Ishikawa (cell line): ENCODE data around the gene NPLOC4.

Experiments
- CEBPB ChIP-seq: IDR thresholded peaks from 2 replicates; pipeline ENCODE4 v1.6.1; 2012
- CREB1 ChIP-seq: IDR thresholded peaks from 2 replicates; pipeline ENCODE4 v1.6.1; 2012; ENCODE audit warnings: low read depth
- EGR1 ChIP-seq: IDR thresholded peaks from 2 replicates; pipeline ENCODE4 v1.6.1; 2012
- EP300 ChIP-seq: IDR thresholded peaks from 2 replicates; pipeline ENCODE4 v1.6.1; 2012; ENCODE audit warnings: borderline replicate concordance
- FOXM1 ChIP-seq: IDR thresholded peaks from 2 replicates; pipeline ENCODE4 v1.6.1; 2012; ENCODE audit warnings: low read depth, borderline replicate concordance
- NFIC ChIP-seq: IDR thresholded peaks from 2 replicates; pipeline ENCODE4 v1.6.1; 2012
- RAD21 ChIP-seq: IDR thresholded peaks from 2 replicates; pipeline ENCODE4 v1.6.1; 2012; ENCODE audit warnings: low read depth
- TAF1 ChIP-seq: IDR thresholded peaks from 2 replicates; pipeline ENCODE4 v1.6.1; 2012; ENCODE audit warnings: low read depth, mild to moderate bottlenecking
- TCF12 ChIP-seq: IDR thresholded peaks from 2 replicates; pipeline ENCODE4 v1.6.1; 2012; ENCODE audit warnings: low read depth
- TEAD4 ChIP-seq: IDR thresholded peaks from 2 replicates; pipeline ENCODE4 v1.6.1; 2012
- YY1 ChIP-seq: IDR thresholded peaks from 2 replicates; pipeline ENCODE4 v1.6.1; 2012; ENCODE audit warnings: low read depth
- ZBTB7A ChIP-seq: IDR thresholded peaks from 2 replicates; pipeline ENCODE4 v1.6.1; 2012; ENCODE audit warnings: low read depth
- TF ChIP-seq, protein P1 (sequence below): IDR thresholded peaks from 2 replicates; pipeline ENCODE4 v1.6.1; 2012
- TF ChIP-seq, protein P2 (sequence below): IDR thresholded peaks from 2 replicates; pipeline ENCODE4 v1.6.1; 2012; ENCODE audit warnings: low read depth, mild to moderate bottlenecking
- TF ChIP-seq, protein P3 (sequence below): IDR thresholded peaks from 2 replicates; pipeline ENCODE4 v1.6.1; 2012

The NPLOC4 gene

DNA sequence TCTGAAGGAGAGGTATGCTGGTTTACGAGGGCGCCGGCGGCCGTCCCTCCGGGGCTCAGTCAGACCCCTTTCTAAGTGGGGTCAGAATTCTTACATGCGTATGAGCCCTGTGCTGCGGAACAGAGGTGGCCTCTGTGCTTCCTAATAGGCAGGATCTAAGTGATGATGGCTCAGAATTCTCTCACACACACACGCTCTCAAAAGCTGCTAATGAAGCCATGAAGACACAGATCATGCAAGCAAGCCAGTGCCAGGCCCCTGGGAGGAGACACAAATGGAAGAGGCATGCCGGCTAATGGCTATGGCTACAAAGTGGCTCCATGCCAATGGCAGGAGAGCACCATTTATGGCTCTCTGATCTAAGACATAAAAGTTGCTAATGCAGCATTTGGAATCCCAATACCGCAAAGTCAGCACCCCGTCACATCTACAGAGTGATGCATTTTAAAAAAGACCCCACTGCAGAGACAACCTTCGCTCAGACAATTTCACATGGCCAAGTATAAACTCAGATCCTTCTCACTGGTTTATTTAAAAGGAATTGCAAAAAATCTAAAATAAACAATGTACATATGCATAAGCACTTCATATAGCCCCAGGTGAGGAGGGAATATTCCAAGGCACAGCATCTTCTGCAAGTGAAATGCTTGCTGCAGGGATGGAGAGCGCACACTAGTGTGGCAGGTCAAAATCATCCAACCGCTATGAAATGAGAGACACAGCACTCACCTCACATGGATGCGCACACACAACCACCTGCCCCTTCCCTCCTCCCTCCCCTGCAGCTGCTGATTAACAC is 24.5 kb downstream of the NPLOC4 start:
- no peak for TF ChIP-seq CEBPB
- no peak for TF ChIP-seq FOXM1
- TF ChIP-seq YY1: no peak
- TF ChIP-seq, protein P1, sequence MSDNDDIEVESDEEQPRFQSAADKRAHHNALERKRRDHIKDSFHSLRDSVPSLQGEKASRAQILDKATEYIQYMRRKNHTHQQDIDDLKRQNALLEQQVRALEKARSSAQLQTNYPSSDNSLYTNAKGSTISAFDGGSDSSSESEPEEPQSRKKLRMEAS: no peak
- no peak for TF ChIP-seq CREB1
- TF ChIP-seq, protein P2, sequence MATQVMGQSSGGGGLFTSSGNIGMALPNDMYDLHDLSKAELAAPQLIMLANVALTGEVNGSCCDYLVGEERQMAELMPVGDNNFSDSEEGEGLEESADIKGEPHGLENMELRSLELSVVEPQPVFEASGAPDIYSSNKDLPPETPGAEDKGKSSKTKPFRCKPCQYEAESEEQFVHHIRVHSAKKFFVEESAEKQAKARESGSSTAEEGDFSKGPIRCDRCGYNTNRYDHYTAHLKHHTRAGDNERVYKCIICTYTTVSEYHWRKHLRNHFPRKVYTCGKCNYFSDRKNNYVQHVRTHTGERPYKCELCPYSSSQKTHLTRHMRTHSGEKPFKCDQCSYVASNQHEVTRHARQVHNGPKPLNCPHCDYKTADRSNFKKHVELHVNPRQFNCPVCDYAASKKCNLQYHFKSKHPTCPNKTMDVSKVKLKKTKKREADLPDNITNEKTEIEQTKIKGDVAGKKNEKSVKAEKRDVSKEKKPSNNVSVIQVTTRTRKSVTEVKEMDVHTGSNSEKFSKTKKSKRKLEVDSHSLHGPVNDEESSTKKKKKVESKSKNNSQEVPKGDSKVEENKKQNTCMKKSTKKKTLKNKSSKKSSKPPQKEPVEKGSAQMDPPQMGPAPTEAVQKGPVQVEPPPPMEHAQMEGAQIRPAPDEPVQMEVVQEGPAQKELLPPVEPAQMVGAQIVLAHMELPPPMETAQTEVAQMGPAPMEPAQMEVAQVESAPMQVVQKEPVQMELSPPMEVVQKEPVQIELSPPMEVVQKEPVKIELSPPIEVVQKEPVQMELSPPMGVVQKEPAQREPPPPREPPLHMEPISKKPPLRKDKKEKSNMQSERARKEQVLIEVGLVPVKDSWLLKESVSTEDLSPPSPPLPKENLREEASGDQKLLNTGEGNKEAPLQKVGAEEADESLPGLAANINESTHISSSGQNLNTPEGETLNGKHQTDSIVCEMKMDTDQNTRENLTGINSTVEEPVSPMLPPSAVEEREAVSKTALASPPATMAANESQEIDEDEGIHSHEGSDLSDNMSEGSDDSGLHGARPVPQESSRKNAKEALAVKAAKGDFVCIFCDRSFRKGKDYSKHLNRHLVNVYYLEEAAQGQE: no peak
- no peak for TF ChIP-seq RAD21
- TF ChIP-seq TAF1: no peak
- TF ChIP-seq ZBTB7A: no peak
- no peak for TF ChIP-seq NFIC
- TF ChIP-seq, protein P3, sequence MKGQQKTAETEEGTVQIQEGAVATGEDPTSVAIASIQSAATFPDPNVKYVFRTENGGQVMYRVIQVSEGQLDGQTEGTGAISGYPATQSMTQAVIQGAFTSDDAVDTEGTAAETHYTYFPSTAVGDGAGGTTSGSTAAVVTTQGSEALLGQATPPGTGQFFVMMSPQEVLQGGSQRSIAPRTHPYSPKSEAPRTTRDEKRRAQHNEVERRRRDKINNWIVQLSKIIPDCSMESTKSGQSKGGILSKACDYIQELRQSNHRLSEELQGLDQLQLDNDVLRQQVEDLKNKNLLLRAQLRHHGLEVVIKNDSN: no peak
- TF ChIP-seq EGR1: no peak
- no peak for TF ChIP-seq TCF12
- TF ChIP-seq EP300: no peak
- no peak for TF ChIP-seq TEAD4

DNA sequence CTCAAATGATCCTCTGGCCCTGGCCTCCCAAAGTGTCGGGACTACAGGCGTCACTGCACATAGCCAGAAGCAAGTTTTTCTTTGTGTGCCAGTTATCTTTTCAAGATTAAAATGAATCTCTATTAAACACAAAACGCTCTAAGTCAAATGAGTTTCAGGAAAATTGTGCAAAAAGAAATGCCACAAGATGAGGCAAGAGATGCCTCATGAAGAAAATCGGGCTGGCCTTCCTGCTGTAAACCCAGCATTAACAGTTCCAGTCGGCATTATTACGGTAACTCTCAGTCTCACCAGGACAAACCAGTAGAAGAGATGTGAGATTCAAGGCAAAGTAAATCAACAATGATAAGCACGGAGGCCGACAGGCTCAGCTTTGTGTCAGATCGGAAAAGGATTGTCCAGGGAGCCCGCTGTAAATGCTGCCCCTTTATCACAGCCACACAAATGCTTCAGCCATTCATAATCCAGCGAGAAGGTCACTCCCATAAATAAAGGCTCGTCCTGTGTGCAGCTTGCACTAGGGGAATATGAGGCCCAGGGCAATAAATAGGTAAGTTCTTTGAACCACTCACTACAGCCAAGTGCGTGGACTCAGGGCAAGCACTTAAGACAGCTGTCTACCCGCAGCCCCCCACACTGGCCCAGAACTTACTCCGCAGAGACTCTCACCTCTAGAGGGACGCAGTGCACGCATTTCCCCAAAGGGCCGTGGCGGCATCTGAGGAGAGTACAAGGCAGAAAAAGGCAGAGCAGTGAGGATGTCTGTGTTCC is 27.2 kb downstream of the NPLOC4 start:
- TF ChIP-seq NFIC (no peak), EGR1 (no peak)

DNA sequence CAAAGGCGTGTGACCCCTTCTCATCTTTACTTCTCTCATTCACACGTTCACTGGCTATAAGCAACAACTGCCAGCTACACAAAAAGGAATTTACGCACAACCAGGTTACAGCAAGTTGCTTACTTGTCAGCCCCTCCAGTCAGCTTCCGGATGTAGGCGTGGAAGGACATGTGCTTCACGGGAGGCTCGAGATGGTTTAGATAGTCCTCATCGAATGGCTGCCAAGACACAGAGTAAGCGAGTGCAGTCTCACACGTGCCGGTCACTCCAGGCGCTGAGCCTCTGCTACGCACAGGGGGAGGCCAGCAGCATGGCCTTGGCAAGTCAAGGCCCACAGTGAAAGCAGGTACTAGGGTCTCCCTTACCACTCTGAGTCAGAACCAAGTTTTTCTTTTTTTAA is 28.3 kb downstream of the NPLOC4 start:
- TF ChIP-seq, protein P3: no peak
- TF ChIP-seq ZBTB7A (no peak), CREB1 (no peak), EP300 (no peak), CEBPB (no peak), TEAD4 (no peak)

DNA sequence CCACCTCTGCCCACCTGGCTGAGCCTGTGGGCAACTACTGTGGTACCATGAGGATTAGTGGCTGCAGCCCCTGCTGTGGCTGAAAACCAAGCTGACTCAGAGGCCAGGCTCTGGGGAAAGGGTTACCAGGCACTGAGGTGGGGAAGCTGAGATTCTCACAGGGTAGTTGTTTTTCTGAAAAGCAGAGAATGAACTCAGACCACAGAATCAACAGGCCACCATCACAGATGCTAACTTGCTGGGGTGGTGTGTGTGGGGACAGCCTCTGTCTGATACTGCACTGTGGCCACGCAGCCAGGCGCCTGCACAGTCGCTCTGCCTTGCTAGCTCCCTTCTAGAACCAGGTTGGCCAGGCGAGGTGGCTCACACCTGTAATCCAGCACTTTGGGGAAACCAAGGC is 28.8 kb downstream of the NPLOC4 start:
- TF ChIP-seq FOXM1: no peak
- TF ChIP-seq CEBPB: no peak
- TF ChIP-seq TCF12: no peak
- TF ChIP-seq, protein P3: no peak
- TF ChIP-seq EGR1: no peak
- no peak for TF ChIP-seq RAD21

DNA sequence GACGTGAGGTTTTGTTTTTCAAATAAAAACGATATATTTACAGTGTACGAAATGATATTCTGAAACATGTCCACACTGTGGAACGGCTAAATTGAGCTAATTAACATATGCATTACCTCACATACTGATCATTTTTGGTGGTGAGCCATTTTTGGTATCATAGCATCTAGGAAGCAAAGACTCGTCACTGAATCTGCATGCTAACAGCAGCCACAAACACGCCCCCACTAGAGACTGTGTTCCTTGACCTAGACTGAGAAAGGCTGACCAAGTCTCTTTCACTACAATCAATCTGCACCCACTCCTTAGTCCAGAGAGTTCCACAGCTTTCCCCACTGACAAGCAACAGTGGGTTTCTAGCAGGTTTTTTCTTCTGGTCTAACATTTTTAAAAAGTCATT is 29.5 kb downstream of the NPLOC4 start:
- TF ChIP-seq TAF1: no peak
- no peak for TF ChIP-seq FOXM1
- no peak for TF ChIP-seq EP300
- TF ChIP-seq, protein P1: no peak
- TF ChIP-seq RAD21: no peak
- TF ChIP-seq, protein P2: no peak
- TF ChIP-seq, protein P3: no peak
- no peak for TF ChIP-seq TEAD4
- TF ChIP-seq EGR1: no peak
- no peak for TF ChIP-seq CEBPB
- TF ChIP-seq CREB1: no peak
- TF ChIP-seq NFIC: no peak
- TF ChIP-seq ZBTB7A: no peak
- TF ChIP-seq TCF12: no peak
- TF ChIP-seq YY1: no peak
